SK-N-SH (cell line): ENCODE data around the gene ECE1. TPM values are rescaled to one million over a fixed set of nuclear protein-coding genes. Genes with fewer than 3 reads are reported as not detected.
A peak's percentile ranks its signal among the peaks of the same experiment; 100 is the strongest.

Source experiments
- CTCF ChIA-PET: fragments of 300-600, 350-600 bp; formaldehyde crosslinking; extraction: SDS; loops from one replicate; lab custom pipeline; 2021; lab: Yijun Ruan, JAX
- POLR2A ChIA-PET: fragments of 350-600 bp; sonication (Branson Sonifier 250); formaldehyde crosslinking; extraction: SDS; loops from one replicate; lab custom pipeline; 2020; ENCODE audit warnings: antibody characterized with exemption, inconsistent platforms; lab: Yijun Ruan, JAX
- DNase-seq: peaks from one replicate; pipeline ENCODE4 v3.0.0; 2012
- H2AFZ ChIP-seq: fragments of 200-600 bp; sonication (generic); 2 replicates; pipeline ENCODE4 v1.8.1; 2016; ENCODE audit warnings: antibody characterized with exemption, mild to moderate bottlenecking, low read depth
- H3F3A ChIP-seq: fragments of 200-600 bp; sonication (generic); replicated peaks from 2 replicates; pipeline ENCODE3; 2016; ENCODE audit warnings: antibody characterized with exemption, mild to moderate bottlenecking; ENCODE audit not compliant: insufficient read depth
- H3K27ac ChIP-seq, 2 experiments: fragments of 200-500 bp in 1 of 2; fragments of 200-600 bp in 1 of 2; sonication (Bioruptor generic) in 1 of 2; sonication (generic), shearing (Covaris generic) in 1 of 2; 2 replicates each; pipeline versions ENCODE4 v1.5.1 to v1.6.1; 2014 to 2016; ENCODE audit warnings: low read depth in 2 of 2, inconsistent platforms in 1 of 2, low read length in 1 of 2, mild to moderate bottlenecking in 1 of 2, mixed read lengths in 1 of 2
- H3K27me3 ChIP-seq: fragments of 200-600 bp; sonication (generic), shearing (Covaris generic); 2 replicates; pipeline ENCODE4 v1.6.1; 2016; ENCODE audit warnings: mixed run types; ENCODE audit not compliant: insufficient read depth
- H3K36me3 ChIP-seq, 2 experiments: fragments of 200-500 bp in 1 of 2; fragments of 200-600 bp in 1 of 2; sonication (Bioruptor generic) in 1 of 2; sonication (generic) in 1 of 2; replicated peaks in 1 of 2; 2 replicates each; pipeline versions ENCODE3 to v1.5.1; 2014 to 2016; ENCODE audit warnings: low read length in 1 of 2, mild to moderate bottlenecking in 1 of 2; ENCODE audit not compliant: insufficient read depth in 2 of 2, control insufficient read depth in 1 of 2
- H3K4me1 ChIP-seq, 2 experiments: fragments of 200-500 bp in 1 of 2; fragments of 200-600 bp in 1 of 2; sonication (Bioruptor generic) in 1 of 2; sonication (generic), shearing (Covaris generic) in 1 of 2; 2 replicates each; pipeline versions ENCODE4 v1.5.1 to v1.6.1; 2014 to 2016; ENCODE audit warnings: low read depth in 1 of 2, low read length in 1 of 2, mixed run types in 1 of 2; ENCODE audit not compliant: insufficient read depth in 2 of 2, control insufficient read depth in 1 of 2
- H3K4me2 ChIP-seq: fragments of 200-600 bp; sonication (generic), shearing (Covaris generic); 2 replicates; pipeline ENCODE4 v1.6.1; 2017; ENCODE audit warnings: mixed run types
- H3K4me3 ChIP-seq, 2 experiments: fragments of 200-500 bp in 1 of 2; fragments of 200-600 bp in 1 of 2; sonication (Bioruptor generic) in 1 of 2; sonication (generic), shearing (Covaris generic) in 1 of 2; 2 replicates each; pipeline versions ENCODE4 v1.5.1 to v1.8.1; 2014 to 2016; ENCODE audit warnings: low read depth in 2 of 2, inconsistent platforms in 1 of 2, low read length in 1 of 2, mild to moderate bottlenecking in 1 of 2, mixed read lengths in 1 of 2, moderate library complexity in 1 of 2
- H3K79me2 ChIP-seq: fragments of 200-600 bp; sonication (generic); 2 replicates; pipeline ENCODE4 v1.8.1; 2017; ENCODE audit warnings: mild to moderate bottlenecking; ENCODE audit not compliant: insufficient read depth
- H3K9ac ChIP-seq: fragments of 200-600 bp; sonication (generic); 2 replicates; pipeline ENCODE4 v1.6.1; 2017; ENCODE audit warnings: mixed run types
- H3K9me2 ChIP-seq: fragments of 200-600 bp; sonication (generic); 2 replicates; pipeline ENCODE4 v1.6.1; 2017; ENCODE audit warnings: mixed run types
- H3K9me3 ChIP-seq: fragments of 200-600 bp; sonication (generic); 2 replicates; pipeline ENCODE4 v1.6.1; 2017; ENCODE audit warnings: mixed run types, mild to moderate bottlenecking, moderate library complexity
- H4K20me1 ChIP-seq: fragments of 200-600 bp; sonication (generic); 2 replicates; pipeline ENCODE4 v1.6.1; 2017; ENCODE audit warnings: mild to moderate bottlenecking, mixed run types; ENCODE audit not compliant: insufficient read depth
- CHD2 ChIP-seq: fragments of 150-350 bp; IDR thresholded peaks from 2 replicates; pipeline ENCODE4 v1.6.1; 2018; ENCODE audit warnings: low read length; ENCODE audit not compliant: partially characterized antibody
- ELF1 ChIP-seq: IDR thresholded peaks from 2 replicates; pipeline ENCODE4 v1.4.0; 2012
- EP300 ChIP-seq, 2 experiments: IDR thresholded peaks; 2 replicates each; pipeline versions ENCODE4 v1.4.0 to v1.6.1; 2012; ENCODE audit warnings: borderline replicate concordance in 1 of 2, low read depth in 1 of 2, low read length in 1 of 2
- FOSL2 ChIP-seq: IDR thresholded peaks from 2 replicates; pipeline ENCODE4 v1.4.0; 2012; ENCODE audit warnings: low read depth, mild to moderate bottlenecking, moderate library complexity, borderline replicate concordance
- FOXJ3 ChIP-seq: sonication (generic); formaldehyde crosslinking; IDR thresholded peaks from 2 replicates; pipeline ENCODE4 v1.5.1; 2020; ENCODE audit warnings: mild to moderate bottlenecking, missing genetic modification reagents
- FOXM1 ChIP-seq: IDR thresholded peaks from 2 replicates; pipeline ENCODE4 v1.4.0; 2012; ENCODE audit warnings: low read depth, mild to moderate bottlenecking
- GATA2 ChIP-seq: sonication (generic); formaldehyde crosslinking; IDR thresholded peaks from 2 replicates; pipeline ENCODE4 v1.5.0; 2020; ENCODE audit warnings: mild to moderate bottlenecking, missing genetic modification reagents
- JUND ChIP-seq: IDR thresholded peaks from 2 replicates; pipeline ENCODE4 v1.4.0; 2012
- MEF2A ChIP-seq: IDR thresholded peaks from 2 replicates; pipeline ENCODE4 v1.4.0; 2012; ENCODE audit warnings: low read depth, borderline replicate concordance
- MXI1 ChIP-seq: IDR thresholded peaks from 2 replicates; pipeline ENCODE4 v1.6.1; 2012; ENCODE audit warnings: mild to moderate bottlenecking, low read depth, low read length, improper control_type of control experiment
- NFIC ChIP-seq: IDR thresholded peaks from 2 replicates; pipeline ENCODE4 v1.4.0; 2012; ENCODE audit warnings: borderline replicate concordance
- RAD21 ChIP-seq: IDR thresholded peaks from 2 replicates; pipeline ENCODE4 v1.6.1; 2012; ENCODE audit warnings: mild to moderate bottlenecking, low read length
- RCOR1 ChIP-seq: fragments of 150-350 bp; IDR thresholded peaks from 2 replicates; pipeline ENCODE4 v1.6.1; 2017; ENCODE audit warnings: antibody characterized with exemption, low read length
- TAF1 ChIP-seq: IDR thresholded peaks from 2 replicates; pipeline ENCODE4 v1.6.1; 2012; ENCODE audit warnings: low read depth, mild to moderate bottlenecking, low read length, moderate library complexity, borderline replicate concordance
- TEAD4 ChIP-seq: IDR thresholded peaks from 2 replicates; pipeline ENCODE4 v1.4.0; 2012; ENCODE audit warnings: mild to moderate bottlenecking, borderline replicate concordance; ENCODE audit not compliant: insufficient read depth
- YY1 ChIP-seq: IDR thresholded peaks from 2 replicates; pipeline ENCODE4 v1.4.0; 2012; ENCODE audit warnings: low read depth, mild to moderate bottlenecking
- WGBS: methylation state at CpG from one replicate; pipeline ENCODE4 v1.1.6; 2017; ENCODE audit warnings: low lambda C conversion rate; 5-methylcytosine and 5-hydroxymethylcytosine counted together
- polyA plus RNA-seq, 3 experiments: library from polyadenylated mRNA; depleted of rRNA; stranded (reverse); fragments of >200 nt; gene quantifications; 2 replicates each; pipeline ENCODE4 v1.2.3, GENCODE V29; 2012
- TF ChIP-seq, protein P1 (sequence below): IDR thresholded peaks from 2 replicates; pipeline ENCODE4 v1.6.1; 2012; ENCODE audit warnings: mild to moderate bottlenecking, low read depth, low read length, moderate library complexity
- TF ChIP-seq, protein P2 (sequence below): IDR thresholded peaks from 2 replicates; pipeline ENCODE4 v1.4.0; 2012; ENCODE audit warnings: low read depth, borderline replicate concordance
- TF ChIP-seq, protein P3 (sequence below): IDR thresholded peaks from 2 replicates; pipeline ENCODE4 v1.4.0; 2012; ENCODE audit warnings: low read depth, borderline replicate concordance
- TF ChIP-seq, protein P4 (sequence below): fragments of 150-350 bp; IDR thresholded peaks from 2 replicates; pipeline ENCODE4 v1.6.1; 2016; ENCODE audit warnings: mild to moderate bottlenecking, low read depth, low read length
- TF ChIP-seq, protein P5 (sequence below): fragments of 200-600 bp; sonication (generic); IDR thresholded peaks from 2 replicates; pipeline ENCODE4 v1.6.1; 2017; ENCODE audit warnings: antibody characterized with exemption, mild to moderate bottlenecking, moderate library complexity
- TF ChIP-seq, protein P6 (sequence below): IDR thresholded peaks from 2 replicates; pipeline ENCODE4 v1.4.0; 2012; ENCODE audit warnings: low read depth

The ECE1 gene
- polyA plus RNA-seq, 1 of the 3 experiments (the other 2 are of a cell fraction), result 96.6 TPM

DNA sequence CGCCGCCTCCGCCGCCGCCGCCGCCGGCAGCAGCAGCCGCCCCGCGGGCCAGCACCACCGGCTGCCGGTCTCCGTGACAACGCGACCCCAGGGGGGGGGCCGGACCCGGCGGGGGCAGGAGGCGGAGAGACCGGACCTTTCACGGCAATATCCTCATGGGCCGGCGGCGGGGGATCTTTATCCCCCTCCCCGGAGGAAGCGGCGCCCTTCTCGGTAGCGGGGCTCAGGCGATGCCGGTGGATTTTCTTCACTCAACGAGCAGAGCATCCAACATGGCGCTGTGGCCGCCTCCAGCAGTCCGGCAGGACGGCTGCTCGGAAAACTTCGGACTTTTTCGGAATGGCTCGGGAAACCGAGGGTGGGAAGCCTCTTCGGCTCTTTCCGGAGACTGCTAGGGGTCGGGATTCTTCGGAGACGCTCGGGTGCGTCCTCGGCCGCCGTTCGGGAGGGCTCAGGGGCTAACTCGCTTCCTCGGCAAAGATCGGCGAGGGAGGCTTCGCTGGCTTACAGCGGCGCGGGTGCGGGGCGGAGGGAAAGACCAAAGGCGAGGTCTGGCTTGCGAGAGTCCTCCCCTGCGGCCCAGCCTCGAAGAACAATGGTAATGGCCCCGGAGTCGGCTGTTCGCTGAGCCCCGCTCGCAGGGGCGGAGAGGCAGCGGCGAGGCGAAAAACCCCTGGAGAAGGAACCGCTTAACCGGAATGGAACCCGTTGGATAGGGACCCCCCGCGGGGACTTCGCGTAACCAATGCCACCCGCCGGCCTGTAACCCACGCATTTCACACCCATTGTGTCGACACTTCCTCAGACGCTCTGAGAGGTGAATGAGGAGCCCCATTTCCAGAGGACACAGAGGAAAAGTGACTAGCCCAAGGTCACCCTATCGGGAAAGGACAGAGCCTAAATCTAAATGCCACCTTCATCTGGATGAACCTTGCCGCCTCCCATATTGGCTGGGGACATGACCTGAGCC is 113.4 kb downstream of the ECE1 start, which contains the start of gene EIF4G3:
Gene EIF4G3, minus strand, starts transcription at position 312 of the 970 bp plus-strand sequence. CDS start 174,155 bp downstream, outside the sequence.
- Histone ChIP-seq H4K20me1 (peaks cover 16% of the 10 kb centered on the region), H3K4me3 (peak within 1 kb of the TSS; percentile 91 to 93), H3K9me3 (no peaks in the 10 kb centered on the region), H2AFZ (peak within 1 kb of the TSS; percentile 94), H3K9ac (peak within 1 kb of the TSS; percentile 86), H3K4me2 (peak within 1 kb of the TSS; percentile 76), H3F3A (peaks cover 15% of the 10 kb centered on the region), H3K27ac (peak within 1 kb of the TSS; percentile 76 to 90), H3K4me1 (peaks cover 0 to 6% of the 10 kb centered on the region in 2 experiments; a peak in 2 of 4 replicates), H3K36me3 (peaks cover 0 to 3% of the 10 kb centered on the region in 2 experiments), H3K9me2 (no peaks in the 10 kb centered on the region), H3K79me2 (peaks cover 41% of the 10 kb centered on the region), H3K27me3 (no peaks in the 10 kb centered on the region)
- 0% methylated on average over 6 of the region's 90 CpGs for WGBS
- DNase-seq, result peak; percentile 98
- CTCF ChIA-PET, result interaction anchor here (1.4 to 2.4 kb wide), 3 partner anchors 18 to 480 kb away, joined by 3 to 8 read pairs (median 3); no protein-coding TSS in a partner anchor
- POLR2A ChIA-PET, result interaction anchor here (0.7 kb wide), 1 partner anchor 96 kb away, joined by 3 read pairs; no protein-coding TSS in a partner anchor
- TF ChIP-seq, protein P1, sequence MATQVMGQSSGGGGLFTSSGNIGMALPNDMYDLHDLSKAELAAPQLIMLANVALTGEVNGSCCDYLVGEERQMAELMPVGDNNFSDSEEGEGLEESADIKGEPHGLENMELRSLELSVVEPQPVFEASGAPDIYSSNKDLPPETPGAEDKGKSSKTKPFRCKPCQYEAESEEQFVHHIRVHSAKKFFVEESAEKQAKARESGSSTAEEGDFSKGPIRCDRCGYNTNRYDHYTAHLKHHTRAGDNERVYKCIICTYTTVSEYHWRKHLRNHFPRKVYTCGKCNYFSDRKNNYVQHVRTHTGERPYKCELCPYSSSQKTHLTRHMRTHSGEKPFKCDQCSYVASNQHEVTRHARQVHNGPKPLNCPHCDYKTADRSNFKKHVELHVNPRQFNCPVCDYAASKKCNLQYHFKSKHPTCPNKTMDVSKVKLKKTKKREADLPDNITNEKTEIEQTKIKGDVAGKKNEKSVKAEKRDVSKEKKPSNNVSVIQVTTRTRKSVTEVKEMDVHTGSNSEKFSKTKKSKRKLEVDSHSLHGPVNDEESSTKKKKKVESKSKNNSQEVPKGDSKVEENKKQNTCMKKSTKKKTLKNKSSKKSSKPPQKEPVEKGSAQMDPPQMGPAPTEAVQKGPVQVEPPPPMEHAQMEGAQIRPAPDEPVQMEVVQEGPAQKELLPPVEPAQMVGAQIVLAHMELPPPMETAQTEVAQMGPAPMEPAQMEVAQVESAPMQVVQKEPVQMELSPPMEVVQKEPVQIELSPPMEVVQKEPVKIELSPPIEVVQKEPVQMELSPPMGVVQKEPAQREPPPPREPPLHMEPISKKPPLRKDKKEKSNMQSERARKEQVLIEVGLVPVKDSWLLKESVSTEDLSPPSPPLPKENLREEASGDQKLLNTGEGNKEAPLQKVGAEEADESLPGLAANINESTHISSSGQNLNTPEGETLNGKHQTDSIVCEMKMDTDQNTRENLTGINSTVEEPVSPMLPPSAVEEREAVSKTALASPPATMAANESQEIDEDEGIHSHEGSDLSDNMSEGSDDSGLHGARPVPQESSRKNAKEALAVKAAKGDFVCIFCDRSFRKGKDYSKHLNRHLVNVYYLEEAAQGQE, result no peak
- TF ChIP-seq RAD21 (no peak), CHD2 (peak; percentile 11), NFIC (no peak), EP300 (IDR thresholded peaks at IDR 0.05; ENCODE audit: borderline replicate concordance in 1 of 2, low read depth in 1 of 2, low read length in 1 of 2) (0 out of 4 replicates have a peak, but pooled peaks of 1 of the 2 experiments have one; percentile 21), MXI1 (peak; percentile 50), TEAD4 (no peak), FOSL2 (no peak), ELF1 (no peak), JUND (no peak), RCOR1 (0 out of 2 replicates have a peak, but pooled peaks have one; percentile 24), FOXM1 (no peak), TAF1 (peak; percentile 86), MEF2A (no peak), FOXJ3 (CRISPR knock-in tag) (no peak), GATA2 (CRISPR knock-in tag) (no peak), YY1 (peak; percentile 94)
- TF ChIP-seq, protein P2, sequence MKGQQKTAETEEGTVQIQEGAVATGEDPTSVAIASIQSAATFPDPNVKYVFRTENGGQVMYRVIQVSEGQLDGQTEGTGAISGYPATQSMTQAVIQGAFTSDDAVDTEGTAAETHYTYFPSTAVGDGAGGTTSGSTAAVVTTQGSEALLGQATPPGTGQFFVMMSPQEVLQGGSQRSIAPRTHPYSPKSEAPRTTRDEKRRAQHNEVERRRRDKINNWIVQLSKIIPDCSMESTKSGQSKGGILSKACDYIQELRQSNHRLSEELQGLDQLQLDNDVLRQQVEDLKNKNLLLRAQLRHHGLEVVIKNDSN, result no peak
- TF ChIP-seq, protein P3, sequence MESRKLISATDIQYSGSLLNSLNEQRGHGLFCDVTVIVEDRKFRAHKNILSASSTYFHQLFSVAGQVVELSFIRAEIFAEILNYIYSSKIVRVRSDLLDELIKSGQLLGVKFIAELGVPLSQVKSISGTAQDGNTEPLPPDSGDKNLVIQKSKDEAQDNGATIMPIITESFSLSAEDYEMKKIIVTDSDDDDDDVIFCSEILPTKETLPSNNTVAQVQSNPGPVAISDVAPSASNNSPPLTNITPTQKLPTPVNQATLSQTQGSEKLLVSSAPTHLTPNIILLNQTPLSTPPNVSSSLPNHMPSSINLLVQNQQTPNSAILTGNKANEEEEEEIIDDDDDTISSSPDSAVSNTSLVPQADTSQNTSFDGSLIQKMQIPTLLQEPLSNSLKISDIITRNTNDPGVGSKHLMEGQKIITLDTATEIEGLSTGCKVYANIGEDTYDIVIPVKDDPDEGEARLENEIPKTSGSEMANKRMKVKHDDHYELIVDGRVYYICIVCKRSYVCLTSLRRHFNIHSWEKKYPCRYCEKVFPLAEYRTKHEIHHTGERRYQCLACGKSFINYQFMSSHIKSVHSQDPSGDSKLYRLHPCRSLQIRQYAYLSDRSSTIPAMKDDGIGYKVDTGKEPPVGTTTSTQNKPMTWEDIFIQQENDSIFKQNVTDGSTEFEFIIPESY, result no peak
- TF ChIP-seq, protein P4, sequence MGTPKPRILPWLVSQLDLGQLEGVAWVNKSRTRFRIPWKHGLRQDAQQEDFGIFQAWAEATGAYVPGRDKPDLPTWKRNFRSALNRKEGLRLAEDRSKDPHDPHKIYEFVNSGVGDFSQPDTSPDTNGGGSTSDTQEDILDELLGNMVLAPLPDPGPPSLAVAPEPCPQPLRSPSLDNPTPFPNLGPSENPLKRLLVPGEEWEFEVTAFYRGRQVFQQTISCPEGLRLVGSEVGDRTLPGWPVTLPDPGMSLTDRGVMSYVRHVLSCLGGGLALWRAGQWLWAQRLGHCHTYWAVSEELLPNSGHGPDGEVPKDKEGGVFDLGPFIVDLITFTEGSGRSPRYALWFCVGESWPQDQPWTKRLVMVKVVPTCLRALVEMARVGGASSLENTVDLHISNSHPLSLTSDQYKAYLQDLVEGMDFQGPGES, result no peak
- TF ChIP-seq, protein P5, sequence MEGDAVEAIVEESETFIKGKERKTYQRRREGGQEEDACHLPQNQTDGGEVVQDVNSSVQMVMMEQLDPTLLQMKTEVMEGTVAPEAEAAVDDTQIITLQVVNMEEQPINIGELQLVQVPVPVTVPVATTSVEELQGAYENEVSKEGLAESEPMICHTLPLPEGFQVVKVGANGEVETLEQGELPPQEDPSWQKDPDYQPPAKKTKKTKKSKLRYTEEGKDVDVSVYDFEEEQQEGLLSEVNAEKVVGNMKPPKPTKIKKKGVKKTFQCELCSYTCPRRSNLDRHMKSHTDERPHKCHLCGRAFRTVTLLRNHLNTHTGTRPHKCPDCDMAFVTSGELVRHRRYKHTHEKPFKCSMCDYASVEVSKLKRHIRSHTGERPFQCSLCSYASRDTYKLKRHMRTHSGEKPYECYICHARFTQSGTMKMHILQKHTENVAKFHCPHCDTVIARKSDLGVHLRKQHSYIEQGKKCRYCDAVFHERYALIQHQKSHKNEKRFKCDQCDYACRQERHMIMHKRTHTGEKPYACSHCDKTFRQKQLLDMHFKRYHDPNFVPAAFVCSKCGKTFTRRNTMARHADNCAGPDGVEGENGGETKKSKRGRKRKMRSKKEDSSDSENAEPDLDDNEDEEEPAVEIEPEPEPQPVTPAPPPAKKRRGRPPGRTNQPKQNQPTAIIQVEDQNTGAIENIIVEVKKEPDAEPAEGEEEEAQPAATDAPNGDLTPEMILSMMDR, result no peak
- TF ChIP-seq, protein P6, sequence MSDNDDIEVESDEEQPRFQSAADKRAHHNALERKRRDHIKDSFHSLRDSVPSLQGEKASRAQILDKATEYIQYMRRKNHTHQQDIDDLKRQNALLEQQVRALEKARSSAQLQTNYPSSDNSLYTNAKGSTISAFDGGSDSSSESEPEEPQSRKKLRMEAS, result peak; percentile 73
